GM21367 (cell line): ENCODE results near the gene GNPNAT1.
"Not testable (repeated sequence)": the region's sequence is repeated elsewhere in the genome, so short reads cannot be mapped to it uniquely, and the experiment has no call there.

ENCODE experiments used
- ATAC-seq: cut with Tn5 transposase; IDR thresholded peaks from one replicate; pipeline ENCODE4 v1.9.1; 2021; ENCODE audit not compliant: unreplicated experiment

GNPNAT1 gene

DNA sequence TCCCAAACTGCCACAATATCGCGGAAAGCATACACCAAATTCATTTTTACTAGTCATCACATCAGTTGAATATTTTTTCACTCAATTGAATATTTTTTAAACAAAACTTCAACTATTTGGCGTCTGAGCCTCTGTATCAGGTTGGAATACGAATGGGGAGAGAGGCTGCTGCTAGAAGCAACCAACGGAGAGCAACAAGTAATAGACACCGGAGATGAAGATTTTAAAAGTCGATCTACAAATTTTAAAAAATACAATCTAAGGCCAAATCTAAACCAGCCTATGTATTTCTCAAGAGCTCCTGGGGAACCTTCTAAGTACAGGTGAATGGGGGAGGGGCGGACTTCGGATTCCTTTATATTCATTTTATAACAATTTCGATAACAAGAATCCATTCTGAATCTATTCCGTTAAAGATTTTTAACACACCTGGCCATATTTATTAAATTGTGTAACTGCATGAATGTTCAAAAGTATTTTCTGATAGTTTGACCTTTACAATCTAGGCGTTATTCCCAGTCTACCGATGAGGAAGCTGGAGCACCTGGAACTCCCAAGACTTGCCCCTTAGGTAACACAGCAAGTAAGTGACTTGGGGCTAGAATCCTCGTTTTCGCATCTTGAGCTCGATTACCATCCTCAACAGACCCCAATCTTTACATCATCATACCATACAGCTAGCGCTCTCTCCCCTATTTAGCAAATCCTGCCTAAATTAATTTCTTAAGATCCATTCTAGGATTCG, 1.2 kb downstream of the GNPNAT1 start:
- ATAC-seq = no peak

DNA sequence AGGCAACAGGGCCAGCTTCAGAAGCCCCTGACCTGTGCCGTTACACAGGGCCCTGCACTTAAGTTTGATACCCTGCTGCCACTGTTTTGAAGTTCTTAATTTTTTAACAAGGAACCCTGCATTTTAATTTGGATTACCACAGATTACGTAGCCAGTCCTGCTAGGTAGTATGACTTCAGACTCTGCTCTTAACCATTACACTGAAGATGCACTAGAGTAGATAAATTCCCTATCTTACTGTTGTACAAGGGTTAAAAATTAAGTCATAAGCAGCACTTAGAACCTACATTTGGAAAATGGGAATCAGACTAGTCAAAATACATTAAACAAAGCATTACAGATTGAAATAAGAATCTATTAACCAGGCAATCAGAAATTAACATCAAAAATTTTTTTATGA, 2.3 kb downstream of the GNPNAT1 start:
- ATAC-seq = no peak

DNA sequence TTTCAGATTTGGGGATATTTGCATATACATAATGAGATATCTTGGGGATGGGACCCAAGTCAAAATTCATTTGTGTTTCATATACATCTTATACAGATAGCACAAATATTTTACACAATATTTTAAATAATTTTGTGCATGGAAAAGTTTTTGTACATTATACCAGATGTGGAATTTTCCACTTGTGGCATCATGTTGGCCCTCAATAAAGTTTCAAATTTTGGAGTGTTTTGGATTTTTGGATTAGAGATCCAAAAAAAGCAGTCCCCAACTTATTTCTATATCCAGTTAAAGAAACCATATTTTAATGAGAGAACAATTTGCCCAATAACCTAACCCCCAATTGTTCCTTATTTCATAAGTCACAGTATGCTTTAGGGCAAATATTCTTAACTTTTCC, 4.5 kb downstream of the GNPNAT1 start:
- ATAC-seq = no peak

- ATAC-seq = no peak
Measured at GRCh38 chr14:52783206-52783605, 8.2 kb downstream of the GNPNAT1 start.

- no peak for ATAC-seq
Measured at GRCh38 chr14:52781629-52782028, 9.8 kb downstream of the GNPNAT1 start.

GRCh38 chr14:52780893-52781292, 10.5 kb downstream of the GNPNAT1 start:
- no peak for ATAC-seq

- ATAC-seq = no peak
Measured at GRCh38 chr14:52778702-52779101, 12.7 kb downstream of the GNPNAT1 start.

DNA sequence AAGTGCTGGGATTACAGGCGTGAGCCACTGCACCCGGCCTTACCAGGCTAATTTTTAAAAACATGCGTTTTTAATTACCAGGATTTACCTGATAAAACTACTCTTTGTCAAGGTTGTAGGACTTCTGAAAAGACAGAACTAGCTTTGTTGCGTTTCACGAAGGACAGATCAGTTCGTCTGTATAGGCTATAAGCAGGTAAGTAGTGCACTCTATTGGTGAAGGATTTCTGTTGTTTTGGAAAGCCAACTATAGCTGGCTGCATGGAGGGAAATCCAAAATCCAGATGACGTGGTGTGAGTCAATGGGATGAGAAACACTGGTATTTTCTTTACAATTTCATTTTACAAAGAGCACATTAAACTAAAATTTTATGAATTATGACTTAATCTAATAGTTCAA, 14.6 kb downstream of the GNPNAT1 start:
- ATAC-seq = no peak

DNA sequence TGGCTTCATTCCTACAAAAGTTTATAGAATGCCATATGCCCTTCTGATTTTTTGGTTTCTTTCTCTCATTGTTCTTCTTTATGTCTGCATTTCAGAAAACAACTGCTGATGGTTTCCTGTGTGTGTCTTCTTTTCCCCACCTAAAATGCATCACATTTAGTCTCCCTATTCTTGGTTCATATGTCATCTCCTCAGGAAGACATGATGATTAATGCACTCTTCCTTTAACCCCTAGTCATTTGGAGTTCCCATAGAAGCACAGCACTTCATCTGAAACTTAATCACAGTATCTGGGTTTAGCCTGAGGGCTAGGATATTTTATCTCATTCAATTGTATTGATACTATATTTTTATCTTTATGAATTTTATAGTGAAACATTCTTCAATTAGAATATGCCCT, 21.5 kb downstream of the GNPNAT1 start:
- ATAC-seq = no peak

DNA sequence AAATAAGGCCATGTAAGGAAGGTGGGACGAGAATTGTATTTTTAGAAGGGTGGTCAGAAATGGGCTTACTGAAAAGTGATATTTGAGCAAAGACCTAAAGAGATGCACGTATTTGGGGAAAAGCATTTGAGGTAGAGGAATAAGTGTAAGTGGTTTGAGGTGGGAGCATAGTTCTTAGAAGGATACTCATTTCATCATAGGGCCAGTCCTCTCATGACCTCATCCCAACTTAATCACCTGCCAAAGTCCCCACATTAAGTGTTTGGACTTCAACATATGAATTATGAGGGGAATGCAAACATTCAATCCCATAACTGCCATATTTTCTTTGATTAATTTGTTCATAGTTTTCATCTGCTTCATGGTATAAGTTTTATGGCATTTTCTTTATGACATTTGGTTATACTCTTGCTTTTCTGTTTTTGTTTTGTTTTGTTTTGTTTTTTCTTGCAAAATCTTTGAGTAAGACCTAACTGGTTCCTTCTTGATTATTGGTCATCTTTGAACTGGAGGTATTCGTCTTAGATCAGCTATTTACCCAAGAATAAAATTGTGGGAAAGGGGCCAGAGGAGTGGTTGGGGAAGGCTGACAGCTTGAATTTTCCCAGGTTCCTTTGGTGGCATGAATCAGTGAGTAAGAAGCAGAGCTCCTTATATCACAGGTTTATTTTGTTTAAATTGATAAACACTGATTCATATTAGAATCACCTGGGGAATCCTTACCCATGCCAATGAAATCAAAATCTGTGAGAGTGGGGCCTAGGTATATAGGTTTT, 24.2 kb downstream of the GNPNAT1 start:
- ATAC-seq = no peak

- not testable (repeated sequence) for ATAC-seq
Measured at GRCh38 chr14:52762923-52763322, 28.5 kb downstream of the GNPNAT1 start.

DNA sequence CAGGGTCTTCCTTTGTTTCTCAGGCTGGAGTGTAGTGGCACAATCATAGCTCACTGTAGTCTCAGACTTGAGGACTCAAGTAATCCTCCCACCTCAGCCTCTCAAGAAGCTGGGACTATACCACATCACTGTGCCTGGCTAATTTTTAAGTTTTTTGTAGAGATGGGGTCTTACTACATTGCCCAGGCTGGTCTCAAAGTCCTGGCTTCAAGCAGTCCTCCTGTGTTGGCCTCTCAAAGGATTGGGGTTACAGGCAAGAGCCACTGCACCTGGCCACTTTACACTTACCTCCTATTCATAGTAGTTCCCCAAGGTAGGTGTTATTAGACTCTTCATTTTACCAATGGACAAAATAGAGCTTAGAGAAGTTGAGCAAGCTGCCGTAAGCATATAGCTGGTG, 32.3 kb downstream of the GNPNAT1 start:
- ATAC-seq = no peak

DNA sequence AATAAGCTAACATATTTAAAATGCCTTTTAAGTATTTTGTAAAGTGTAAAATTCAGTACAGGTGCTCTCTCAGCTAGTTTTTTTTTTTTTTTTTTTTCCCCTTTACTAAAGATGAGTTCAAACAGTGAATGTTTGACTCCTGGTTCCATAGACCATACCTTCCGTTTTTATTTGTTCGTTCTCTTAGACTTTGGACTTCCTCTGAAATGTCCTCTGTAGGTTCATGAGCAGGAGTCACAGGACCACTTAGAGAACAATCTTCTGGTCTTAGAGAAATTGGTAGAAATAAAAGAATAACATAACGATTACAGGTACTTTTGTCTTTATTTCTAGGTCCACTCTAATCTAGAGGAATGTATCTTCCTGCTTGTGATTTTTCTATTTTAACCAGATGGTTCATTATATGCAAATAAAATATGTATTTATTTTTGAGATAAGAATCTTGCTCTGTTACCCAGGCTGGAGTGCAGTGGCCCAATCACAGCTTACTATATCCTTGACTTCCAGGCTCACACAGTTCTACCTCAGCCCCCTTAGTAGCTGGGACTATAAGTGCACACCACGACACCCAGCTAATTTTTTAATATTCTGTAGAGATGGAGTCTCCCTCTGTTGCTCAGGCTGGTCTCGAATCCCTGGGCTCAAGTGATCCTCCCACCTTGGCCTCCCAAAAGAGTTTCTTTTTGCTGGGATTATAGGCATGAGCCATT, 35.6 kb downstream of the GNPNAT1 start:
- no peak for ATAC-seq

GRCh38 chr14:52748647-52749292, 42.6 kb downstream of the GNPNAT1 start:
- ATAC-seq = no peak

- no peak for ATAC-seq
Measured at GRCh38 chr14:52741865-52742264, 49.5 kb downstream of the GNPNAT1 start.

GRCh38 chr14:52740751-52741150, 50.7 kb downstream of the GNPNAT1 start:
- no peak for ATAC-seq

DNA sequence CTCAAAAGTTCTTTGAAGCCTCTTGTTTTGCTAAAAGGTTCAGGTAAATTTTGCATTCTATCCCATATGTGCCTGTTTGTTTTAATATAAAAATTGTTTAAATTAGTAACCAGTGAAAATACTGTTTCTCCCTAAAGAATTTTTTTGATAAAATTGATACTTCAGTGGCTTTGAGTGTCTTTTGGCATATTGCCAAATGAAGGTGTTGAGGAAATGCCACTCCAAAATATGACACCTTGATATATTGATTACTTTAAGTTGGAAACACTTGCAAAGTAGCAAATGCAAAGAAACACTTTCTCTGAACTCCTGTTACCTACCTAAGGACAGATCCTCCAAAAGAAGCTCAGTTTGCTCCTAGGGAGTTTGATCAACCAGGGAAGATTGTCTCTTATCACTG, 53.0 kb downstream of the GNPNAT1 start:
- ATAC-seq = no peak

DNA sequence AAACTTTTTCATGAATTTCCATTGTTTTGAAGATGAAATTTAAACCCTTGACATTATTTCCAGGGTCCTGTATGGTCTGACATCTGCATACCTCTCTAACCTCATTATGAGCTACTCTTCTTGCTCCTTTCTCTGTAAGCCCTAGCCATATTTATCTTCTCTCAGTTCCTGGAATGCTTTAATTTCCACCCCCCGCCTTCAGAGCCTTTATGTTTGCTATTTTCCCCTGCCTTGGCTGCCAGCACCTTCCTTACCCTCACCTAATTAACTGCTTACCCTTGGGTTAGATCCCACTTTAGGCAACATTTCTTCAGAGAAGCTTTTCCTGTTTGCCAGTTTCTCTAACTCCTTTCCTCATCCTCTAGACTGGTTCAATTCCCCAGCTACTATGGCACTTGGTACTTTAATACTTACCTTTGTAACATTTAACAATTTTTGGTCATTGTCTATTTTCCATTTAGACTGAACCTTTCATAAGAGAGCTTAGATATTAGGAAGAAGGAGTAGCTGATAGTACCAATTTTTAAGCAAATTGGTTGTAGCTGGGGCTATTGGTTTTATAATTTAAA, 55.4 kb downstream of the GNPNAT1 start:
- no peak for ATAC-seq

- ATAC-seq = no peak
Measured at GRCh38 chr14:52733824-52734223, 57.6 kb downstream of the GNPNAT1 start.

DNA sequence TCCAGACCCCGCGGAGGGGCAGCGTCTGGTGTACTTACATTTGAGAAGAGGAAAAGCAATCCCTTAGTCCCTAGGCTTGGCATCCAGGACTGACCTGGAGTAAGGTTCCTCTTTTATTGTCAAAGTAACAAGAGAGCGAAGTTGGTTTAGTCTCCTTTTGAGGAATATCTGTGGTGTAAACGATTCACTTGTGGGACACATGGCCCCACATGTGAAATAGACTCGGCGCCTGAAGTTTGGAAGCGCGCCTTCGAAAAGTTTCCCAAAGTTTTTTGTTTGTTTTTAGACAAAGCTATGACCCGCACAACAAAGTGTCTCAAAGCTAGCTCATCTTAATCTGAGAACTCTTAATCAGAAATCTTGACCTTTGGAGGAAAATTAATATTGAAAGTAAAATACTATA, 60.7 kb downstream of the GNPNAT1 start:
- no peak for ATAC-seq
